ENCODE results near the gene SYT13.

The SYT13 gene

DNA sequence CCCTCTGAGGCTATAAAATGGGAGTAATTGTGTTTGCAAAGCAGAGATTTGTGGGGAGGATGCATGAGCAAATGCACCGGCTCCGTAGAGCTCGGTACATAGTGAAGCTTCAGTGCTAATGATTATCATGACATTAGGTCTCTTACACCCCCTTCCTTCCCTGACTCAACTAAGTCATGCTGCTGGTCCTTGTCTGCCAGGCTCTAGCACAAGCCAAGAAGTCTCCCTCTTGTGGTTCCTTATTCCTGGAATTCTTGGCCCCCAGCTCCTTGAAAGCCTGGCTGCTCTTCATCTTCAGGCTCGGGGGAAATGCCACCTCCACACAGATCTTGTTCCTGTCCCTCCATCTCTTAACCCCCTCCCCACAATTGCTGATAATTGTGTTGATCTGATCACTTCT lies 45.7 kb upstream of the SYT13 start:
- TF ChIP-seq, protein P1, sequence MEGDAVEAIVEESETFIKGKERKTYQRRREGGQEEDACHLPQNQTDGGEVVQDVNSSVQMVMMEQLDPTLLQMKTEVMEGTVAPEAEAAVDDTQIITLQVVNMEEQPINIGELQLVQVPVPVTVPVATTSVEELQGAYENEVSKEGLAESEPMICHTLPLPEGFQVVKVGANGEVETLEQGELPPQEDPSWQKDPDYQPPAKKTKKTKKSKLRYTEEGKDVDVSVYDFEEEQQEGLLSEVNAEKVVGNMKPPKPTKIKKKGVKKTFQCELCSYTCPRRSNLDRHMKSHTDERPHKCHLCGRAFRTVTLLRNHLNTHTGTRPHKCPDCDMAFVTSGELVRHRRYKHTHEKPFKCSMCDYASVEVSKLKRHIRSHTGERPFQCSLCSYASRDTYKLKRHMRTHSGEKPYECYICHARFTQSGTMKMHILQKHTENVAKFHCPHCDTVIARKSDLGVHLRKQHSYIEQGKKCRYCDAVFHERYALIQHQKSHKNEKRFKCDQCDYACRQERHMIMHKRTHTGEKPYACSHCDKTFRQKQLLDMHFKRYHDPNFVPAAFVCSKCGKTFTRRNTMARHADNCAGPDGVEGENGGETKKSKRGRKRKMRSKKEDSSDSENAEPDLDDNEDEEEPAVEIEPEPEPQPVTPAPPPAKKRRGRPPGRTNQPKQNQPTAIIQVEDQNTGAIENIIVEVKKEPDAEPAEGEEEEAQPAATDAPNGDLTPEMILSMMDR (IDR thresholded peaks at IDR 0.05; ENCODE audit: low read depth, low read length): no peak
- DNase-seq (ENCODE audit: extremely low read depth, low read depth): no peak

- TF ChIP-seq, protein P1 (IDR thresholded peaks at IDR 0.05; ENCODE audit: low read depth, low read length): no peak
These were observed 42.6 kb upstream of the SYT13 start for GRCh38 chr11:45328726-45329125.

DNA sequence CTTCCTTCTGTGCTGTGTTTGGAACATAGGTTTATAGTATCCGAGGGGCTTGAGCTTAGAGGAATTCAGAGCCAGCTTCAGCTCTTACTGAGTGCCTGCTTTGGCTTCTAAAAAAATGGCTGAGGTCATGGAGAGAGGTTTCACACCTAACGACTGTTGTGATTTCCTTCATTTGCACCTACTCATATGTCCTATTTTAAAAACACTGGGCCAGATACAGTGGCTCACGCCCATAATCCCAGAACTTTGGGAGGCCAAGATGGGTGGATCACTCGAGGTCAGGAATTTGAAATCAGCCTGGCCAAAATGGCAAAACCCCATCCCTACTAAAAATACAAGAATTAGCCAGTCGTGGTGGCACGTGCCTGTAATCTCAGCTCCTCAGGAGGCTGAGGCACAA lies 38.3 kb upstream of the SYT13 start:
- DNase-seq (ENCODE audit: extremely low read depth, low read depth): no peak

More at GRCh38 chr11:45328726-45329125, 42.6 kb upstream of the SYT13 start:
- no peak for DNase-seq (ENCODE audit: extremely low read depth, low read depth)

GRCh38 chr11:45323601-45324249 lies 37.6 kb upstream of the SYT13 start:
- TF ChIP-seq, protein P1 (IDR thresholded peaks at IDR 0.05; ENCODE audit: low read depth, low read length): no peak
- DNase-seq (ENCODE audit: extremely low read depth, low read depth): no peak

More for the DNA sequence above, 38.3 kb upstream of the SYT13 start:
- TF ChIP-seq, protein P1 (IDR thresholded peaks at IDR 0.05; ENCODE audit: low read depth, low read length): no peak

GRCh38 chr11:45322891-45323600 lies 36.9 kb upstream of the SYT13 start:
- TF ChIP-seq, protein P1 (IDR thresholded peaks at IDR 0.05; ENCODE audit: low read depth, low read length): no peak
- DNase-seq (ENCODE audit: extremely low read depth, low read depth): no peak

- no peak for DNase-seq (ENCODE audit: extremely low read depth, low read depth)
- TF ChIP-seq, protein P1 (IDR thresholded peaks at IDR 0.05; ENCODE audit: low read depth, low read length): no peak
These were observed 36.1 kb upstream of the SYT13 start for GRCh38 chr11:45322111-45322705.

GRCh38 chr11:45321669-45322068 lies 35.5 kb upstream of the SYT13 start:
- TF ChIP-seq, protein P1 (IDR thresholded peaks at IDR 0.05; ENCODE audit: low read depth, low read length): no peak
- no peak for DNase-seq (ENCODE audit: extremely low read depth, low read depth)
